Esophagus squamous epithelium (tissue), 4 donors: Measurements from ENCODE around the gene PCSK6.

Experiments
- POLR2A ChIP-seq, 4 donors: fragments of 450-650 bp; IDR thresholded peaks; one replicate each; pipeline ENCODE4 v1.6.1; 2017; ENCODE audit warnings: antibody characterized with exemption in 4 of 4, mild to moderate bottlenecking in 4 of 4, moderate library complexity in 3 of 4
- TF ChIP-seq, protein P1 (sequence below), 6 experiments: fragments of 450-650 bp in 4 of 6; fragments of 200-600 bp in 2 of 6; sonication (generic) in 2 of 6; IDR thresholded peaks; one replicate each; pipeline ENCODE4 v1.5.1; 2016 to 2019; ENCODE audit warnings: antibody characterized with exemption in 6 of 6, mild to moderate bottlenecking in 4 of 6, moderate library complexity in 4 of 6

DNA sequence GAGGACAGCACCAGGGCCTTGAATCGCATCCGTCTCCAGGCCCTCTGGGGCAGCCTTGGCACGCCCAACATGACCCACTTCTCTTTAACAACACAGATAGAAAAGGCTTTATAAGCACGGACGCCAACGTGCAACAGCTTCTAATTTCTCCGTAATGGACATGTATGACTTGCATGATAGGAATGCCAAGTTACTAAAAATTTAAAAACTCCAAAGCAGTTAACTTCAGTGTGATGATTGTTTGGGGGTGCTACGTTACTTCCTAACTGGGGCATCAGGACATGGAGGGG is 163.5 kb downstream of the PCSK6 start:
- TF ChIP-seq, protein P1, sequence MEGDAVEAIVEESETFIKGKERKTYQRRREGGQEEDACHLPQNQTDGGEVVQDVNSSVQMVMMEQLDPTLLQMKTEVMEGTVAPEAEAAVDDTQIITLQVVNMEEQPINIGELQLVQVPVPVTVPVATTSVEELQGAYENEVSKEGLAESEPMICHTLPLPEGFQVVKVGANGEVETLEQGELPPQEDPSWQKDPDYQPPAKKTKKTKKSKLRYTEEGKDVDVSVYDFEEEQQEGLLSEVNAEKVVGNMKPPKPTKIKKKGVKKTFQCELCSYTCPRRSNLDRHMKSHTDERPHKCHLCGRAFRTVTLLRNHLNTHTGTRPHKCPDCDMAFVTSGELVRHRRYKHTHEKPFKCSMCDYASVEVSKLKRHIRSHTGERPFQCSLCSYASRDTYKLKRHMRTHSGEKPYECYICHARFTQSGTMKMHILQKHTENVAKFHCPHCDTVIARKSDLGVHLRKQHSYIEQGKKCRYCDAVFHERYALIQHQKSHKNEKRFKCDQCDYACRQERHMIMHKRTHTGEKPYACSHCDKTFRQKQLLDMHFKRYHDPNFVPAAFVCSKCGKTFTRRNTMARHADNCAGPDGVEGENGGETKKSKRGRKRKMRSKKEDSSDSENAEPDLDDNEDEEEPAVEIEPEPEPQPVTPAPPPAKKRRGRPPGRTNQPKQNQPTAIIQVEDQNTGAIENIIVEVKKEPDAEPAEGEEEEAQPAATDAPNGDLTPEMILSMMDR (IDR thresholded peaks at IDR 0.05): no peak
- TF ChIP-seq POLR2A (IDR thresholded peaks at IDR 0.05): no peak
